OCI-LY3 (cell line): Measurements from ENCODE around the gene NT5DC3.

ENCODE experiments used
- H2AFZ ChIP-seq: fragments of 200-600, 300-600 bp; shearing (Covaris generic); 2 replicates; pipeline ENCODE4 v1.6.0; 2014; ENCODE audit warnings: antibody characterized with exemption, low read depth, low read length
- H3K27ac ChIP-seq: fragments of 200-600, 300-600 bp; sonication (generic); 2 replicates; pipeline ENCODE4 v1.5.1; 2014; ENCODE audit warnings: mild to moderate bottlenecking, low read length, moderate library complexity, mixed read lengths
- H3K27me3 ChIP-seq: fragments of 200-600, 300-600 bp; sonication (generic); 2 replicates; pipeline ENCODE4 v1.6.1; 2014; ENCODE audit warnings: low read depth, low read length, mixed read lengths
- H3K36me3 ChIP-seq: fragments of 200-600, 300-600 bp; sonication (generic); replicated peaks from 2 replicates; pipeline ENCODE3; 2014; ENCODE audit warnings: low read depth, low read length, mixed read lengths
- H3K4me1 ChIP-seq: fragments of 300-600, 200-600 bp; sonication (generic); 2 replicates; pipeline ENCODE4 v1.6.1; 2014; ENCODE audit warnings: low read length, mixed read lengths
- H3K4me2 ChIP-seq: fragments of 200-600, 300-600 bp; sonication (generic); 2 replicates; pipeline ENCODE4 v1.6.1; 2014; ENCODE audit warnings: low read length, mixed read lengths
- H3K4me3 ChIP-seq: fragments of 300-600, 200-600 bp; sonication (generic); 2 replicates; pipeline ENCODE4 v1.5.1; 2014; ENCODE audit warnings: antibody characterized with exemption, mild to moderate bottlenecking, low read length, moderate library complexity
- H3K79me2 ChIP-seq: fragments of 300-600, 200-600 bp; shearing (Covaris generic); 2 replicates; pipeline ENCODE4 v1.6.1; 2014; ENCODE audit warnings: mild to moderate bottlenecking, low read length, mixed read lengths
- H3K9ac ChIP-seq: fragments of 300-600, 200-600 bp; shearing (Covaris generic); 2 replicates; pipeline ENCODE4 v1.6.0; 2014; ENCODE audit warnings: mild to moderate bottlenecking, low read length, moderate library complexity
- H3K9me3 ChIP-seq: fragments of 200-600, 300-600 bp; shearing (Covaris generic); 2 replicates; pipeline ENCODE4 v1.6.1; 2014; ENCODE audit warnings: low read length, mixed read lengths; ENCODE audit not compliant: insufficient read depth
- H4K20me1 ChIP-seq: fragments of 200-600, 300-600 bp; sonication (generic); 2 replicates; pipeline ENCODE4 v1.6.1; 2016; ENCODE audit warnings: low read length, mixed read lengths; ENCODE audit not compliant: insufficient read depth
- EZH2phosphoT487 ChIP-seq: fragments of 200-600 bp; shearing (Covaris generic); IDR thresholded peaks from 2 replicates; pipeline ENCODE4 v1.6.1; 2018; ENCODE audit warnings: antibody characterized with exemption, mixed run types, low read depth
- TF ChIP-seq, protein P1 (sequence below): fragments of 200-600, 300-600 bp; sonication (generic); IDR thresholded peaks from 2 replicates; pipeline ENCODE4 v1.5.1; 2014; ENCODE audit warnings: antibody characterized with exemption, low read length, low read depth

NT5DC3 gene

GRCh38 chr12:103830025-103830725 is 10.9 kb downstream of the NT5DC3 start:
- no peak overlapping the region for H3K4me3 ChIP-seq
- peaks cover 60% of the 10 kb centered on the region for H3K79me2 ChIP-seq
- H3K36me3 ChIP-seq, result peaks cover 3% of the 10 kb centered on the region
- H3K9me3 ChIP-seq, result no peaks in the 10 kb centered on the region
- peaks cover 16% of the 10 kb centered on the region for H3K4me1 ChIP-seq
- no peak overlapping the region for H3K4me2 ChIP-seq
- no peak overlapping the region for H3K9ac ChIP-seq
- no peak overlapping the region for H3K27ac ChIP-seq
- H2AFZ ChIP-seq, result no peak overlapping the region
- no peaks in the 10 kb centered on the region for H3K27me3 ChIP-seq
- TF ChIP-seq EZH2phosphoT487, result no peak
- TF ChIP-seq, protein P1, sequence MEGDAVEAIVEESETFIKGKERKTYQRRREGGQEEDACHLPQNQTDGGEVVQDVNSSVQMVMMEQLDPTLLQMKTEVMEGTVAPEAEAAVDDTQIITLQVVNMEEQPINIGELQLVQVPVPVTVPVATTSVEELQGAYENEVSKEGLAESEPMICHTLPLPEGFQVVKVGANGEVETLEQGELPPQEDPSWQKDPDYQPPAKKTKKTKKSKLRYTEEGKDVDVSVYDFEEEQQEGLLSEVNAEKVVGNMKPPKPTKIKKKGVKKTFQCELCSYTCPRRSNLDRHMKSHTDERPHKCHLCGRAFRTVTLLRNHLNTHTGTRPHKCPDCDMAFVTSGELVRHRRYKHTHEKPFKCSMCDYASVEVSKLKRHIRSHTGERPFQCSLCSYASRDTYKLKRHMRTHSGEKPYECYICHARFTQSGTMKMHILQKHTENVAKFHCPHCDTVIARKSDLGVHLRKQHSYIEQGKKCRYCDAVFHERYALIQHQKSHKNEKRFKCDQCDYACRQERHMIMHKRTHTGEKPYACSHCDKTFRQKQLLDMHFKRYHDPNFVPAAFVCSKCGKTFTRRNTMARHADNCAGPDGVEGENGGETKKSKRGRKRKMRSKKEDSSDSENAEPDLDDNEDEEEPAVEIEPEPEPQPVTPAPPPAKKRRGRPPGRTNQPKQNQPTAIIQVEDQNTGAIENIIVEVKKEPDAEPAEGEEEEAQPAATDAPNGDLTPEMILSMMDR, result no peak
- no peaks in the 10 kb centered on the region for H4K20me1 ChIP-seq

DNA sequence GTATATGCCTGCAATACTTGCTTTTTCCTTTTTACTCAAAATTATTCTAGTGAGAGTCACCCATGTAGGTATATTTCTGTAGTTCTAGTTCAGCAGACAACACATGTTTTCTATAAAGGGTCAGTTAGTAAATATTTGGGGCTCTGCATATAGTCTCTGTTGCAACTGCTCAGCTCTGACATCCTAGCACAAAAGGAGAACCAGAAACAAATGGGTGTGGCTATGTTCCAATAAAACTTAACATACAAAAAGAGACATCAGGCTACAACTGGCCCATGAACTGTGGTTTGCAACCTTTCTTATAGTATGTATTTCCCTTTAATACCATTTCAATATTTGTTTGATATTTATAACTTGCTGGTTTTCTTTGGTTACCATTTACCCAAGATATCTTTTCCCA is 11.9 kb downstream of the NT5DC3 start:
- TF ChIP-seq, protein P1, result no peak
- TF ChIP-seq EZH2phosphoT487, result no peak
- Histone ChIP-seq H3K36me3 (peaks cover 3% of the 10 kb centered on the region), H3K4me1 (peaks cover 16% of the 10 kb centered on the region), H3K4me2 (no peak overlapping the region), H2AFZ (no peak overlapping the region), H3K9me3 (no peaks in the 10 kb centered on the region), H3K27me3 (no peaks in the 10 kb centered on the region), H4K20me1 (no peaks in the 10 kb centered on the region), H3K9ac (no peak overlapping the region), H3K79me2 (peaks cover 59% of the 10 kb centered on the region), H3K4me3 (no peak overlapping the region), H3K27ac (no peak overlapping the region)

GRCh38 chr12:103827911-103828391 is 13.1 kb downstream of the NT5DC3 start:
- H3K4me2 ChIP-seq, result no peak overlapping the region
- no peak overlapping the region for H3K27ac ChIP-seq

GRCh38 chr12:103824845-103825244 is 16.2 kb downstream of the NT5DC3 start:
- no peak overlapping the region for H3K27ac ChIP-seq
- no peak overlapping the region for H2AFZ ChIP-seq
- peaks cover 10% of the 10 kb centered on the region for H3K36me3 ChIP-seq
- no peak overlapping the region for H3K4me2 ChIP-seq
- H3K4me1 ChIP-seq, result no peaks in the 10 kb centered on the region
- H3K27me3 ChIP-seq, result no peaks in the 10 kb centered on the region
- H4K20me1 ChIP-seq, result no peaks in the 10 kb centered on the region
- H3K9me3 ChIP-seq, result peaks cover 6% of the 10 kb centered on the region; the same call in 1 of the 2 replicates
- H3K4me3 ChIP-seq, result no peak overlapping the region
- TF ChIP-seq, protein P1, result no peak
- no peak for TF ChIP-seq EZH2phosphoT487
- H3K79me2 ChIP-seq, result peaks cover 31% of the 10 kb centered on the region
- no peak overlapping the region for H3K9ac ChIP-seq

More at GRCh38 chr12:103827911-103828391, 13.1 kb downstream of the NT5DC3 start:
- no peak for TF ChIP-seq EZH2phosphoT487
- TF ChIP-seq, protein P1, result no peak
- Histone ChIP-seq H3K27me3 (no peaks in the 10 kb centered on the region), H3K4me1 (peaks cover 14% of the 10 kb centered on the region), H3K36me3 (peaks cover 3% of the 10 kb centered on the region), H3K4me3 (no peak overlapping the region), H2AFZ (no peak overlapping the region), H3K9ac (no peak overlapping the region), H3K79me2 (peaks cover 52% of the 10 kb centered on the region), H3K9me3 (no peaks in the 10 kb centered on the region), H4K20me1 (no peaks in the 10 kb centered on the region)
